H1 (cell line): ENCODE measurements around the gene KDM2A. TPM values are rescaled to one million over a fixed set of nuclear protein-coding genes. Genes with fewer than 3 reads are reported as not detected.

Experiments
- CTCF ChIA-PET: fragments of 300-600 bp; sonication (Branson Sonifier 250); formaldehyde crosslinking; loops from one replicate; lab custom pipeline; 2021; ENCODE audit not compliant: partially characterized antibody; lab: Charles Lee
- POLR2A ChIA-PET: fragments of 300-600 bp; sonication (Branson Sonifier 250); formaldehyde crosslinking; loops from one replicate; lab custom pipeline; 2021; ENCODE audit warnings: inconsistent platforms; ENCODE audit not compliant: partially characterized antibody; lab: Charles Lee
- DNase-seq, 2 experiments: peaks; one replicate each; pipeline versions ENCODE4 v3.0.0 to v3.0.0-alpha.2; 2010 to 2022; ENCODE audit warnings: low spot score in 2 of 2, low read depth in 1 of 2, mixed read lengths in 1 of 2
- FAIRE-seq: peaks from 2 replicates; lab custom pipeline; 2011; peaks lifted over from hg19 to GRCh38; lab: Jason Lieb, UNC
- H2AFZ ChIP-seq: 2 replicates; pipeline ENCODE4 v1.8.1; 2012; ENCODE audit warnings: low read length, inconsistent platforms
- H2AK5ac ChIP-seq: 2 replicates; pipeline ENCODE4 v1.6.1; 2013; ENCODE audit warnings: low read depth, low read length
- H2BK120ac ChIP-seq: replicated peaks from 2 replicates; pipeline ENCODE3; 2013; ENCODE audit warnings: low read depth, low read length, inconsistent platforms
- H2BK12ac ChIP-seq: 2 replicates; pipeline ENCODE4 v1.6.1; 2013; ENCODE audit warnings: low read depth, low read length
- H2BK15ac ChIP-seq: 2 replicates; pipeline ENCODE4 v1.6.1; 2013; ENCODE audit warnings: low read length
- H2BK20ac ChIP-seq: 2 replicates; pipeline ENCODE4 v1.6.1; 2013; ENCODE audit warnings: low read length
- H2BK5ac ChIP-seq: 2 replicates; pipeline ENCODE4 v1.6.1; 2013; ENCODE audit warnings: low read depth, low read length
- H3K14ac ChIP-seq: 2 replicates; pipeline ENCODE4 v1.6.1; 2013; ENCODE audit warnings: inconsistent platforms; ENCODE audit not compliant: insufficient read length
- H3K18ac ChIP-seq: 2 replicates; pipeline ENCODE4 v1.6.1; 2013; ENCODE audit warnings: low read length; ENCODE audit errors: extremely low read depth
- H3K23ac ChIP-seq: 2 replicates; pipeline ENCODE4 v1.6.1; 2013; ENCODE audit warnings: inconsistent platforms; ENCODE audit not compliant: insufficient read length
- H3K23me2 ChIP-seq: 2 replicates; pipeline ENCODE4 v1.6.1; 2013; ENCODE audit warnings: low read depth, low read length
- H3K27ac ChIP-seq: 2 replicates; pipeline ENCODE4 v1.6.1; 2011; ENCODE audit warnings: low read depth, low read length, inconsistent platforms
- H3K27me3 ChIP-seq, 4 experiments: replicated peaks in 1 of 4; 1 replicate in 1 of 4; 2 replicates in 3 of 4; pipeline versions ENCODE4 v1.6.1 to v1.8.1; 2011 to 2013; ENCODE audit warnings: low read length in 3 of 4, mild to moderate bottlenecking in 3 of 4, inconsistent platforms in 2 of 4, mixed read lengths in 2 of 4, moderate library complexity in 1 of 4; ENCODE audit not compliant: control insufficient read depth in 3 of 4, insufficient read depth in 3 of 4; ENCODE audit errors: extremely low read depth in 1 of 4
- H3K36me3 ChIP-seq, 4 experiments: 2 replicates each; pipeline versions ENCODE4 v1.6.1 to v1.8.1; 2011 to 2013; ENCODE audit warnings: mild to moderate bottlenecking in 4 of 4, low read length in 3 of 4, moderate library complexity in 2 of 4, control low read depth in 1 of 4, inconsistent platforms in 1 of 4; ENCODE audit not compliant: insufficient read depth in 4 of 4, control insufficient read depth in 2 of 4
- H3K4ac ChIP-seq: replicated peaks from 2 replicates; pipeline ENCODE3; 2013; ENCODE audit warnings: low read length, low read depth, mixed read lengths, inconsistent platforms; ENCODE audit not compliant: insufficient read length
- H3K4me1 ChIP-seq, 4 experiments: replicated peaks in 1 of 4; 1 replicate in 1 of 4; 2 replicates in 3 of 4; pipeline versions ENCODE4 v1.6.1 to v1.8.1; 2011 to 2013; ENCODE audit warnings: low read length in 3 of 4, inconsistent platforms in 2 of 4, mixed read lengths in 1 of 4; ENCODE audit not compliant: insufficient read depth in 4 of 4, control insufficient read depth in 3 of 4
- H3K4me2 ChIP-seq, 2 experiments: 2 replicates each; pipeline versions ENCODE4 v1.6.1 to v1.8.1; 2011 to 2013; ENCODE audit warnings: low read depth in 2 of 2, low read length in 2 of 2, control low read depth in 1 of 2, inconsistent platforms in 1 of 2, mild to moderate bottlenecking in 1 of 2; ENCODE audit not compliant: insufficient read depth in 1 of 2
- H3K4me3 ChIP-seq, 4 experiments: fragments of 200-600, 300-600 bp in 1 of 4; sonication (generic), shearing (Covaris generic), sonication (Bioruptor Twin) in 1 of 4; 2 replicates each; pipeline versions ENCODE4 v1.5.1 to v1.8.1; 2011 to 2016; ENCODE audit warnings: low read length in 4 of 4, low read depth in 3 of 4, control low read depth in 2 of 4, inconsistent platforms in 2 of 4, mild to moderate bottlenecking in 2 of 4, mixed read lengths in 1 of 4, moderate library complexity in 1 of 4; ENCODE audit not compliant: insufficient read depth in 2 of 4; ENCODE audit errors: extremely low read depth in 1 of 4
- H3K56ac ChIP-seq: replicated peaks from 2 replicates; pipeline ENCODE3; 2013; ENCODE audit warnings: low read depth, mild to moderate bottlenecking, mixed read lengths, low read length, inconsistent platforms; ENCODE audit not compliant: insufficient read length
- H3K79me1 ChIP-seq: 2 replicates; pipeline ENCODE4 v1.6.1; 2013; ENCODE audit warnings: low read depth, low read length, control low read depth
- H3K79me2 ChIP-seq, 2 experiments: 2 replicates each; pipeline versions ENCODE4 v1.6.1 to v1.8.1; 2012 to 2013; ENCODE audit warnings: low read length in 2 of 2, mild to moderate bottlenecking in 2 of 2, inconsistent platforms in 1 of 2; ENCODE audit not compliant: insufficient read depth in 2 of 2, control insufficient read depth in 1 of 2
- H3K9ac ChIP-seq, 4 experiments: replicated peaks in 1 of 4; 1 replicate in 1 of 4; 2 replicates in 3 of 4; pipeline versions ENCODE4 v1.6.1 to v1.8.1; 2011 to 2013; ENCODE audit warnings: low read depth in 3 of 4, low read length in 3 of 4, control low read depth in 2 of 4, mild to moderate bottlenecking in 2 of 4, moderate library complexity in 2 of 4, inconsistent platforms in 1 of 4; ENCODE audit errors: extremely low read depth in 1 of 4
- H3K9me3 ChIP-seq, 2 experiments: 2 replicates each; pipeline versions ENCODE4 v1.6.1 to v1.8.1; 2012 to 2013; ENCODE audit warnings: mild to moderate bottlenecking in 2 of 2, moderate library complexity in 2 of 2, control low read depth in 1 of 2, inconsistent platforms in 1 of 2, low read depth in 1 of 2, low read length in 1 of 2, mixed read lengths in 1 of 2; ENCODE audit not compliant: insufficient read depth in 2 of 2
- H4K20me1 ChIP-seq, 2 experiments: replicated peaks in 1 of 2; 2 replicates each; pipeline versions ENCODE3 to v1.8.1; 2011 to 2013; ENCODE audit warnings: inconsistent platforms in 2 of 2, low read length in 2 of 2, mild to moderate bottlenecking in 1 of 2; ENCODE audit not compliant: insufficient read depth in 2 of 2, control insufficient read depth in 1 of 2
- H4K5ac ChIP-seq: 2 replicates; pipeline ENCODE4 v1.6.1; 2013; ENCODE audit warnings: low read length, low read depth, mixed read lengths, inconsistent platforms; ENCODE audit not compliant: insufficient read length
- H4K8ac ChIP-seq: 2 replicates; pipeline ENCODE4 v1.8.0; 2013; ENCODE audit warnings: mild to moderate bottlenecking, moderate library complexity, low read length, inconsistent platforms; ENCODE audit not compliant: insufficient read depth; ENCODE audit errors: extremely low read depth
- H4K91ac ChIP-seq: replicated peaks from 2 replicates; pipeline ENCODE3; 2013; ENCODE audit warnings: low read length, mixed read lengths, inconsistent platforms; ENCODE audit not compliant: insufficient read length
- CBX5 ChIP-seq: fragments of 300-800, 300-1000 bp; sonication (generic); IDR thresholded peaks from 2 replicates; pipeline ENCODE4 v1.7.1; 2016; ENCODE audit warnings: antibody characterized with exemption, low read length, low read depth
- EP300 ChIP-seq, 2 experiments: IDR thresholded peaks; 1 replicate in 1 of 2; 2 replicates in 1 of 2; pipeline ENCODE4 v1.6.1; 2011 to 2012; ENCODE audit warnings: low read depth in 2 of 2, low read length in 2 of 2, mild to moderate bottlenecking in 2 of 2, borderline replicate concordance in 1 of 2, inconsistent platforms in 1 of 2, moderate library complexity in 1 of 2
- MAFK ChIP-seq: IDR thresholded peaks from 2 replicates; pipeline ENCODE4 v1.6.1; 2012; ENCODE audit warnings: low read depth, mild to moderate bottlenecking, improper control_type of control experiment, low read length
- NRF1 ChIP-seq: IDR thresholded peaks from 2 replicates; pipeline ENCODE4 v1.6.1; 2011; ENCODE audit warnings: mild to moderate bottlenecking, low read depth, low read length, improper control_type of control experiment
- ZNF274 ChIP-seq: IDR thresholded peaks from 2 replicates; pipeline ENCODE4 v1.7.0; 2012; ENCODE audit warnings: low read length, borderline replicate concordance; ENCODE audit errors: extremely low read depth
- WGBS, 2 experiments: shearing (Covaris generic) in 1 of 2; methylation state at CpG; one replicate each; pipeline versions ENCODE4 v1.1.6 to v1.1.7; 2013 to 2015; ENCODE audit warnings: low lambda C conversion rate in 2 of 2, mixed read lengths in 2 of 2, inconsistent platforms in 1 of 2, low coverage in 1 of 2, missing lambda C conversion rate in 1 of 2; ENCODE audit not compliant: insufficient replicate concordance in 2 of 2, insufficient coverage in 1 of 2, insufficient read length in 1 of 2; ENCODE audit errors: extremely low coverage in 1 of 2, missing lambda C conversion rate in 1 of 2; 5-methylcytosine and 5-hydroxymethylcytosine counted together
- polyA plus RNA-seq, 7 experiments: library from polyadenylated mRNA; depleted of rRNA in 3 of 7; stranded (reverse) in 5 of 7; unstranded in 2 of 7; fragments of >200 nt in 5 of 7; fragments of 200-250 nt in 2 of 7; gene quantifications; 1 replicate in 5 of 7; 2 replicates in 1 of 7; 4 replicates in 1 of 7; pipeline versions ENCODE4 v1.2.1 to v1.2.3, GENCODE V29; 2011 to 2013; ENCODE audit warnings: missing spikeins in 2 of 7, mixed read lengths in 2 of 7
- total RNA-seq: library from RNA; stranded (reverse); fragmentation: NEBNext Ultra II Directional; extraction: Animal tissue kit (Norgen Biotek cat#: 25700); gene quantifications from 2 replicates; pipeline ENCODE4 v1.2.1, GENCODE V29; 2021

Gene KDM2A
- total and polyA plus RNA-seq, 2 of the 8 experiments (the other 6 are each of a cell fraction or from before 2014, with no cell fraction given) = 55.4 to 66.2 TPM

DNA sequence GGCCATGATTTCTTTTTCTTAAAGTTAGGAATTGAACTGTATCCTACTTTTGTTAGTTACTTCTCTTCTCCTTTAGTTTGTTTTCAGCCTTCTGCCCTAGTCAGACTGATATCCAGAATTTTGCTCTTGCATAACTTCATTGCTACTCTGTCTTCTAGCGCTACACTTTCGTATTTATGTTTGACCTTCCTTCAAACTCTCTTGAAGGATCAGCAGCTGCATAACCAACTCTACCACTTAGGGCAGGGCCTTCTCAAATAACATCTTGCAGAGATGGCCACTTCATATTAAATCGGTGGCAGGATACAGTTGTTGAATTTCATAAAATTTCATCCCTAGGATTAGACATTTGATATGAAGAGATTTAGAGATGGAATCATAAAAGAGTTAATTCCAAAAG, 43.9 kb downstream of the KDM2A start:
- FAIRE-seq = no peak
- CTCF ChIA-PET = interaction anchor here (0.7 to 1.0 kb wide), 2 partner anchors 11 to 61 kb away, joined by 3 read pairs; no protein-coding TSS in a partner anchor
- H3K27me3 ChIP-seq = no peaks in the 10 kb centered on the region

More for the DNA sequence above, 43.9 kb downstream of the KDM2A start:
- H2BK120ac ChIP-seq = no peak overlapping the region
- H3K56ac ChIP-seq = no peak overlapping the region
- H3K79me2 ChIP-seq = peaks cover 0 to 88% of the 10 kb centered on the region in 2 experiments; a peak in 3 of 4 replicates
- H4K91ac ChIP-seq = no peak overlapping the region
- no peak overlapping the region for H2BK15ac ChIP-seq
- H4K20me1 ChIP-seq = peaks cover 5 to 6% of the 10 kb centered on the region in 2 experiments
- no peaks in the 10 kb centered on the region for H3K9me3 ChIP-seq
- no peak overlapping the region for H2AK5ac ChIP-seq
- H3K4ac ChIP-seq = no peak overlapping the region
- no peaks in the 10 kb centered on the region for H3K23me2 ChIP-seq
- H3K9ac ChIP-seq = no peak overlapping the region
- no peak overlapping the region for H3K27ac ChIP-seq
- TF ChIP-seq EP300 (IDR thresholded peaks at IDR 0.05; ENCODE audit: borderline replicate concordance in 1 of 2, low read depth in 2 of 2, low read length in 2 of 2) = no peak
- TF ChIP-seq ZNF274 = no peak
- no peak for TF ChIP-seq CBX5
- no peak for TF ChIP-seq MAFK
- no peak for TF ChIP-seq NRF1
- WGBS, 2 experiments = 87% methylated on average over 3 of the region's 3 CpGs; no CpG with 5 or more reads in 1 of the 2 experiments
- no peak overlapping the region for H2BK20ac ChIP-seq
- no peak overlapping the region for H3K4me2 ChIP-seq
- no peak overlapping the region for H4K8ac ChIP-seq
- H3K4me1 ChIP-seq = no peaks in the 10 kb centered on the region
- POLR2A ChIA-PET = no interaction called here
- no peak overlapping the region for H2AFZ ChIP-seq
- no peak overlapping the region for H3K4me3 ChIP-seq
- H3K23ac ChIP-seq = no peak overlapping the region
- no peak overlapping the region for H4K5ac ChIP-seq
- no peaks in the 10 kb centered on the region for H3K36me3 ChIP-seq
- no peak overlapping the region for H2BK5ac ChIP-seq
- H3K79me1 ChIP-seq = no peaks in the 10 kb centered on the region; the same call in 1 of the 2 replicates
- H3K14ac ChIP-seq = no peak overlapping the region
- H2BK12ac ChIP-seq = no peak overlapping the region
- H3K18ac ChIP-seq = no peak overlapping the region
- no peak for DNase-seq
